Adrenal gland (tissue), 19 donors: Measurements from ENCODE around the gene UPK3B. TPM values are rescaled to one million over a fixed set of nuclear protein-coding genes. Genes with fewer than 3 reads are reported as not detected.
"Not testable (repeated sequence)": the region's sequence is repeated elsewhere in the genome, so short reads cannot be mapped to it uniquely, and the experiment has no call there.

ENCODE experiments used
- DNase-seq, 7 donors: peaks; one replicate each; pipeline ENCODE4 v3.0.0-alpha.2; 2019 to 2020
- H3K27ac ChIP-seq, 5 donors: fragments of 200-600 bp; sonication (generic) in 4 of 5; 1 replicate in 3 of 5; 2 replicates in 2 of 5; pipeline versions ENCODE4 v1.5.1 to v1.8.0; 2016 to 2020; ENCODE audit warnings: mild to moderate bottlenecking in 1 of 5
- H3K27me3 ChIP-seq: fragments of 200-600 bp; 2 replicates; pipeline ENCODE4 v1.8.0; 2021
- H3K36me3 ChIP-seq, 2 donors: fragments of 200-600 bp; replicated peaks in 1 of 2; 1 replicate in 1 of 2; 2 replicates in 1 of 2; pipeline versions ENCODE4 v1.5.1 to v1.8.0; 2018 to 2022
- H3K4me1 ChIP-seq, 2 donors: fragments of 200-600 bp; replicated peaks in 1 of 2; 1 replicate in 1 of 2; 2 replicates in 1 of 2; pipeline versions ENCODE4 v1.5.1 to v1.8.0; 2018 to 2021
- H3K4me3 ChIP-seq, 4 donors: fragments of 200-600 bp; sonication (generic) in 3 of 4; one replicate each; pipeline ENCODE4 v1.5.1; 2016 to 2018
- H3K9me3 ChIP-seq, 3 donors: fragments of 200-600 bp; sonication (generic) in 1 of 3; replicated peaks in 1 of 3; 1 replicate in 2 of 3; 2 replicates in 1 of 3; pipeline versions ENCODE4 v1.5.1 to v1.8.0; 2016 to 2021
- CTCF ChIP-seq, 6 experiments: fragments of 450-650 bp in 4 of 6; fragments of 200-600 bp in 2 of 6; sonication (generic) in 1 of 6; IDR thresholded peaks; 1 replicate in 5 of 6; 2 replicates in 1 of 6; pipeline versions ENCODE4 v1.5.1 to v1.8.0; 2016 to 2021; ENCODE audit warnings: antibody characterized with exemption in 6 of 6, mild to moderate bottlenecking in 2 of 6, moderate library complexity in 1 of 6
- POLR2A ChIP-seq, 2 donors: fragments of 450-650 bp; IDR thresholded peaks; one replicate each; pipeline ENCODE4 v1.6.1; 2017; ENCODE audit warnings: antibody characterized with exemption in 2 of 2, mild to moderate bottlenecking in 2 of 2, moderate library complexity in 1 of 2
- WGBS, 4 donors: extraction: QIAGEN DNeasy Blood & Tissue Kit in 2 of 4; methylation state at CpG; one replicate each; pipeline versions ENCODE4 v1.1.5 to v1.1.7; 2013 to 2017; 5-methylcytosine and 5-hydroxymethylcytosine counted together
- intact Hi-C, 2 donors: fragments of 100-400 bp; cut with DNase I; formaldehyde crosslinking; loops; one replicate each; pipeline versions ENCODE4 v1.14.1 to v1.15.0; 2022 to 2023
- long read RNA-seq, 10 donors: library from polyadenylated mRNA in 3 of 10; unstranded in 2 of 10; stranded (forward) in 1 of 10; transcript quantifications; one replicate each; pipeline ENCODE4 v2.0.0 and lab custom pipeline, GENCODE V29; 2021 to 2026
- polyA plus RNA-seq, 3 donors: library from polyadenylated mRNA; stranded (reverse); fragments of 200-250 nt in 2 of 3; fragments of 350-450 nt in 1 of 3; fragmentation: Illumina TruSeq in 1 of 3; extraction: RNeasy Lipid Tissue Mini Kit (QIAGEN cat#74804) in 1 of 3; gene quantifications; one replicate each; pipeline ENCODE4 v1.2.3, GENCODE V29; 2013 to 2014
- total RNA-seq, 9 donors: library from RNA; depleted of rRNA in 4 of 9; stranded (reverse); fragments of >200 nt in 4 of 9; fragments of 120-200 nt in 1 of 9; fragmentation: NEBNext Ultra II Directional in 1 of 9; extraction: Animal tissue kit (Norgen Biotek cat#: 25700) in 1 of 9; gene quantifications; one replicate each; pipeline versions ENCODE4 v1.1.0 to v1.2.4, GENCODE V29; 2013 to 2023
- donor health status: healthy with polysubstance abuse.
- donor health status: Bipolar disorder and iron deficiency.
- donor health status: DM: yes; HTN: yes; CAD: no.
- donor health status: DM: no; HTN: no; CAD: no.
- donor health status: DM: no; HTN: no; CAD: no.
- donor health status: DM: yes; HTN: yes; CAD: no.

Gene UPK3B
- total RNA-seq (1 to 10 TPM in 3 of 9 donors, under 1 TPM in 5, not detected in 1; 0.22 to 2.6 (median 0.89) TPM), polyA plus RNA-seq (under 1 TPM in 2 of 3 donors, not detected in 1; 0.56 to 0.84 TPM)
- long read RNA-seq, donor 1, partial matches to known transcripts: 0 of 1 reads
- long read RNA-seq, donor 1, other reads (novel, unspliced or antisense): 0 of 1 reads
- long read RNA-seq, donor 2: 0 reads
- long read RNA-seq, donor 3: 0 reads
- long read RNA-seq, donor 4: 0 reads
- long read RNA-seq, donor 5, partial matches to known transcripts: 1 of 1 reads
- long read RNA-seq, donor 5, other reads (novel, unspliced or antisense): 0 of 1 reads
- long read RNA-seq, donor 6: 0 reads
- long read RNA-seq, donor 7: 0 reads
- long read RNA-seq, donor 8: 0 reads
- long read RNA-seq, donor 9: 0 reads
- long read RNA-seq, donor 10, partial matches to known transcripts: 0 of 1 reads
- long read RNA-seq, donor 10, other reads (novel, unspliced or antisense): 0 of 1 reads

GRCh38 chr7:76509931-76510877, at the start of gene UPK3B:
TSS of gene UPK3B (plus strand) at chr7:76510552. CDS start at chr7:76510653, 101 bp downstream.
- H3K27me3 ChIP-seq: no peaks in the 10 kb centered on the region
- TF ChIP-seq POLR2A (IDR thresholded peaks at IDR 0.05) (no peak), CTCF (IDR thresholded peaks at IDR 0.05) (no peak)
- 27 to 62% (median 52%) methylated on average over 4 to 20 of the region's 20 CpGs for WGBS, 4 donors
- H3K27ac ChIP-seq: no peak within 1 kb of the TSS
- H3K9me3 ChIP-seq: no peaks in the 10 kb centered on the region
- H3K4me3 ChIP-seq: no peak within 1 kb of the TSS
- peaks cover 6 to 8% of the 10 kb centered on the region in 2 donors for H3K4me1 ChIP-seq
- DNase-seq: peak in 1 of 7 donors; percentile 14
- intact Hi-C loops: loop anchor here (10.0 kb wide), 1 partner anchor 485 kb away; no protein-coding TSS in a partner anchor
- peaks cover 0 to 5% of the 10 kb centered on the region in 2 donors for H3K36me3 ChIP-seq

- intact Hi-C loops, DNase-seq, H3K27me3 ChIP-seq, H3K9me3 ChIP-seq, H3K36me3 ChIP-seq, H3K4me1 ChIP-seq, H3K4me3 ChIP-seq, H3K27ac ChIP-seq: not testable (repeated sequence)
- WGBS, 4 donors: 80 to 84% (median 82%) methylated on average over 10 to 15 of the region's 20 CpGs
Observed at GRCh38 chr7:76460767-76461166, 49.6 kb upstream of the UPK3B start.

GRCh38 chr7:76461464-76462101, 48.8 kb upstream of the UPK3B start, which contains the start of gene DTX2:
TSS of gene DTX2 (plus strand) at chr7:76461709. CDS start at chr7:76480510, 18,801 bp downstream.
- H3K9me3 ChIP-seq, H3K4me1 ChIP-seq, H3K27me3 ChIP-seq, H3K36me3 ChIP-seq, intact Hi-C loops: not testable (repeated sequence)
- DNase-seq: peak in 2 of 7 donors; percentile 15 to 19
- Histone ChIP-seq H3K4me3 (peak within 1 kb of the TSS in 2 of 4 donors; percentile 37 to 49), H3K27ac (peak within 1 kb of the TSS in 1 of 5 donors; percentile 52)
- 0% methylated on average over 17 to 19 of the region's 54 CpGs; no CpG with 5 or more reads in 2 of the 4 donors for WGBS, 4 donors

GRCh38 chr7:76462271-76462882, 48.0 kb upstream of the UPK3B start:
- H3K36me3 ChIP-seq, DNase-seq, H3K9me3 ChIP-seq, H3K4me3 ChIP-seq, H3K27ac ChIP-seq, H3K4me1 ChIP-seq, H3K27me3 ChIP-seq, intact Hi-C loops: not testable (repeated sequence)
- no CpG with 5 or more reads among the region's 17 CpGs for WGBS, 4 donors

GRCh38 chr7:76464959-76465358, 45.4 kb upstream of the UPK3B start:
- intact Hi-C loops, H3K27ac ChIP-seq: not testable (repeated sequence)
- 86 to 93% (median 90%) methylated on average over 2 to 4 of the region's 5 CpGs for WGBS, 4 donors

GRCh38 chr7:76465950-76466349, 44.4 kb upstream of the UPK3B start:
- no CpG with 5 or more reads among the region's 8 CpGs for WGBS, 4 donors
- H3K27me3 ChIP-seq, intact Hi-C loops, DNase-seq, H3K4me1 ChIP-seq, H3K36me3 ChIP-seq, H3K9me3 ChIP-seq, H3K27ac ChIP-seq, H3K4me3 ChIP-seq: not testable (repeated sequence)

More at GRCh38 chr7:76464959-76465358, 45.4 kb upstream of the UPK3B start:
- not testable (repeated sequence) for H3K4me1 ChIP-seq, H3K36me3 ChIP-seq, H3K9me3 ChIP-seq, H3K4me3 ChIP-seq, H3K27me3 ChIP-seq, DNase-seq

GRCh38 chr7:76467743-76468404, 42.5 kb upstream of the UPK3B start:
- 82 to 91% (median 86%) methylated on average over 10 of the region's 14 CpGs for WGBS, 4 donors
- H3K27me3 ChIP-seq, H3K9me3 ChIP-seq, H3K36me3 ChIP-seq, H3K4me3 ChIP-seq, intact Hi-C loops, H3K27ac ChIP-seq, H3K4me1 ChIP-seq: not testable (repeated sequence)
- peak in 1 of 7 donors; percentile 12 for DNase-seq

- DNase-seq: peak in 2 of 7 donors; percentile 22 to 23
- H3K4me3 ChIP-seq, H3K4me1 ChIP-seq, H3K27ac ChIP-seq, H3K27me3 ChIP-seq, H3K9me3 ChIP-seq, intact Hi-C loops, H3K36me3 ChIP-seq: not testable (repeated sequence)
- 71 to 90% (median 86%) methylated on average over 5 to 9 of the region's 10 CpGs for WGBS, 4 donors
Observed at GRCh38 chr7:76471556-76472221, 38.7 kb upstream of the UPK3B start.
